Activated T-cell treated with anti-CD3 and anti-CD28 coated beads, Interleukin-2, amount 50 U/mL, for 24 hours (primary cell): Measurements from ENCODE around the gene RBM15.
A peak's percentile ranks its signal among the peaks of the same experiment; 100 is the strongest.

Experiments used
- DNase-seq: peaks from one replicate; pipeline ENCODE4 v3.0.0-alpha.2; 2020
- H3K27ac Mint-ChIP-seq: 2 replicates; pipeline ENCODE4 v1.8.0; 2020; ENCODE audit warnings: mild to moderate bottlenecking, mixed read lengths
- H3K27me3 Mint-ChIP-seq: 2 replicates; pipeline ENCODE4 v1.8.0; 2020; ENCODE audit warnings: mixed read lengths
- H3K36me3 Mint-ChIP-seq: 2 replicates; pipeline ENCODE4 v1.8.0; 2020; ENCODE audit warnings: low read depth, mixed read lengths
- H3K4me1 Mint-ChIP-seq: 2 replicates; pipeline ENCODE4 v1.8.0; 2020; ENCODE audit warnings: low read depth, mixed read lengths
- H3K4me3 Mint-ChIP-seq: 2 replicates; pipeline ENCODE4 v1.8.0; 2020; ENCODE audit warnings: mild to moderate bottlenecking, moderate library complexity, mixed read lengths
- H3K9me3 Mint-ChIP-seq: 2 replicates; pipeline ENCODE4 v1.8.0; 2020; ENCODE audit warnings: mixed read lengths

RBM15 gene

DNA sequence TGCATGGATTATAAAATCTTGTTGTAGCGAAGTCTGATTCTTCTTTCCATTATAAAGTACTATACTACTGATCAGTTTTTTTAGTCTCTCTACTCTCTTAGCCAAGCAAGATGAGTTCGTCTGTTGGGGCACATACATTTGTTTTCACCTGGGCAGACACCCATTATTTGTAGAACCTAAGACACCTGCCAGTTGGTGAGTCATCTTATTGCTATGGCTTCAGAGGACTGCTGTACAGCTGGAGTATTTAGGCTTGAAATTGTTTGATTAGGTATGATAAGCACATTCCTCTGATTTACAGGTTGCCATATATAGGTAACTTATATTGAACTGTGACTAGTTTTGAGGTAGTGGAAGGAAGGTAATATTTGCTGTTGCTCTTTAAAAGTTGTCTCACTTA lies 17.2 kb downstream of the RBM15 start:
- peaks cover 73% of the 10 kb centered on the region for H3K36me3 Mint-ChIP-seq
- DNase-seq: no peak
- H3K4me3 Mint-ChIP-seq: no peak overlapping the region
- H3K27me3 Mint-ChIP-seq: no peaks in the 10 kb centered on the region
- H3K9me3 Mint-ChIP-seq: no peaks in the 10 kb centered on the region
- H3K27ac Mint-ChIP-seq: no peak overlapping the region
- H3K4me1 Mint-ChIP-seq: peaks cover 43% of the 10 kb centered on the region

- H3K4me3 Mint-ChIP-seq: no peak overlapping the region
- no peaks in the 10 kb centered on the region for H3K27me3 Mint-ChIP-seq
- H3K27ac Mint-ChIP-seq: no peak overlapping the region
- H3K4me1 Mint-ChIP-seq: peaks cover 25% of the 10 kb centered on the region
- H3K36me3 Mint-ChIP-seq: peaks cover 70% of the 10 kb centered on the region
- H3K9me3 Mint-ChIP-seq: no peaks in the 10 kb centered on the region
- no peak for DNase-seq
Observed at GRCh38 chr1:110360431-110360830, 21.3 kb downstream of the RBM15 start.

- Mint-ChIP-seq H3K27ac (no peak overlapping the region), H3K4me3 (no peak overlapping the region), H3K9me3 (no peaks in the 10 kb centered on the region), H3K4me1 (peaks cover 14% of the 10 kb centered on the region), H3K36me3 (peaks cover 71% of the 10 kb centered on the region), H3K27me3 (no peaks in the 10 kb centered on the region)
- no peak for DNase-seq
Observed at GRCh38 chr1:110361856-110362255, 22.7 kb downstream of the RBM15 start.

DNA sequence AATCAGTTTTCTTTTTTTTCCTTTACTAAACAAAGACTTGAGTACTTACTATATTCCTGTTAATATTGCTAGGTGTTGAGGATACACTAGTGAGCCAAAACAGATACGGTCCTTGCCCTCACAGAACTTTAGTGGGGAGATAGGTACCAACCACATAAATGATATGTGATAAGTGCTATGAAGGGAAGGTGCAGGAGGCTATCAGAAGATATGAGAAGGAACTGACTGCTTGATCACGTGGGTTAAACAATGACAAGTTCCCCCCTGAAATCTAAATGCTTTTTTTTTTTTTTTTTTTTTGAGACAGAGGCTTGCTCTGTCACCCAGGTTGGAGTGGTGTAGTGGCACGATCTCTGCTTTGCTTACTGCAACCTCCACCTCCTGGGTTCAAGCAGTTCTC lies 25.0 kb downstream of the RBM15 start:
- Mint-ChIP-seq H3K27ac (no peak overlapping the region), H3K9me3 (no peaks in the 10 kb centered on the region), H3K4me1 (peaks cover 9% of the 10 kb centered on the region), H3K36me3 (peaks cover 64% of the 10 kb centered on the region), H3K4me3 (no peak overlapping the region), H3K27me3 (no peaks in the 10 kb centered on the region)
- no peak for DNase-seq

DNA sequence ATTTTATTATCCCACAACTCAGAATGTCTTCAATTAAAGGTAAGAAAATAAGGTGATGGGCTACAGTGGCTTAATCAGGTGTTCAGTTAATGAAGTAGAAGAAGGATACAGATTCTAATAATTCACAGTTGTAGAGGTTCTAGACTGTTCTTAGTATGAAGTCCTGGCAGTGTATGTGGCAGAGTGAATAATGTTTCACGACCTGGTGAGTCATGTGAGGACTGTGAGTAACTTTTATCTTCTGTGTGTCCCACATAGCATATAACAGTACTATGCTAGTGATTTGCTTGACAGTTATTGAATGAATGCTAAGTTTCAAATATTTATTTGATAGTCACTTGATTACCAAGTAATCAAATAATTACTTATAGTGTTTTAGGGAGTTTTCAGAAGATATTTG lies 31.6 kb downstream of the RBM15 start:
- Mint-ChIP-seq H3K36me3 (peaks cover 71% of the 10 kb centered on the region), H3K4me1 (peaks cover 19% of the 10 kb centered on the region), H3K27me3 (no peaks in the 10 kb centered on the region), H3K4me3 (peak overlapping the region; percentile 8), H3K27ac (peak overlapping the region; percentile 81), H3K9me3 (no peaks in the 10 kb centered on the region)
- no peak for DNase-seq

DNA sequence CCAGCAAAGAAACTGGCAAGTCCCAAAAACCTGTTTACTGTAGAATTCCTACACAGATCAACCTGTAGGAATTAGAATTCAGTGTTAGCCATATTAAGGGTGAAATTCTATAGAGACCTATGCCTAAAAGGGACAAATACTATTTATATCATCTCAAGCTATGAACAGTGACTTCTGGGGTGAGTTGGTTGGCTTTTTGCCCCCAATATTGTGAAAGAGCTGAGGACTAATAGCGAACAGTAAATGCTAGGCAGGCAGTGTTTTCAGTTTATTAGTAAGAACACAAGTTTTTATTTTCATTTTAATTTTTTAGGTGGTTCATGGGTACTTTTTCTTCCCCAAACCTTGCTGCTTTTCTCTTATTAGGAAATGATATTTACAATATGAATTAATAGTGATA lies 36.3 kb downstream of the RBM15 start:
- peaks cover 9% of the 10 kb centered on the region for H3K4me1 Mint-ChIP-seq
- peaks cover 85% of the 10 kb centered on the region for H3K36me3 Mint-ChIP-seq
- no peaks in the 10 kb centered on the region for H3K27me3 Mint-ChIP-seq
- H3K4me3 Mint-ChIP-seq: no peak overlapping the region
- no peak overlapping the region for H3K27ac Mint-ChIP-seq
- H3K9me3 Mint-ChIP-seq: no peaks in the 10 kb centered on the region
- DNase-seq: no peak

DNA sequence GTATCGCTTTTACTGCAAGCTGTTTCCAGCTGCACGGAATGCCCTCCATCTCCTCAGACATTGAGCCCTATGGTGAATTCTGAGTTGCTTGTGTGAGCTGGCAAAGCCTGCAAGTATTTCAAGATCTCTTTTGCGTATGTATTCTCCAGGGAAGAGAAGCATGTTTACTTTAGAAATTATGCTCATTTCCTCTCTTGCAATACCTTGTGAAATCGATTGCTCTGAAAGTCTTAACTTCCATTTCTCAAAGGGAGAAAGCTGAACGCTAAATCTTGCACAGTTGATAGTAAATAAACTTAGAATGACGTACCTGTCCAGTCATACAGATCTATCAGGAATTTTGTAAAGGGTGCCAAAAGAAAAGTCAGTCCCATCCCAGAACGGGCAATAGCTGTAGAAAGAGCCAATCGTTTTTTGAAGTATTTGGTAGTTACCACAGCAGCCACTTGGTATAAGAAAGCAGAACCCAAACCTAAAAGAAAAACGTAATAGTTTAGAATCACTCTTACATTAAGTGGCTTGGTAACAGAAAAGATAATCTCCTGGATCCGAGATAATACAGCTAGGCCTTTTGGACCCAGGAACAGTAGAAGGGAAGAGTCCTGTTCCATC lies 41.6 kb downstream of the RBM15 start:
- H3K4me3 Mint-ChIP-seq: no peak overlapping the region
- no peak overlapping the region for H3K27ac Mint-ChIP-seq
- H3K27me3 Mint-ChIP-seq: no peaks in the 10 kb centered on the region
- peaks cover 15% of the 10 kb centered on the region for H3K4me1 Mint-ChIP-seq
- H3K9me3 Mint-ChIP-seq: no peaks in the 10 kb centered on the region
- no peak for DNase-seq
- H3K36me3 Mint-ChIP-seq: peaks cover 56% of the 10 kb centered on the region

GRCh38 chr1:110383251-110383990 lies 44.2 kb downstream of the RBM15 start:
- no peak for DNase-seq
- Mint-ChIP-seq H3K4me1 (peaks cover 24% of the 10 kb centered on the region), H3K27me3 (no peaks in the 10 kb centered on the region), H3K36me3 (peaks cover 40% of the 10 kb centered on the region), H3K9me3 (no peaks in the 10 kb centered on the region), H3K4me3 (peak overlapping the region; percentile 3), H3K27ac (peak overlapping the region; percentile 17)

GRCh38 chr1:110384581-110385321 lies 45.6 kb downstream of the RBM15 start:
- Mint-ChIP-seq H3K27ac (no peak overlapping the region), H3K4me3 (no peak overlapping the region), H3K9me3 (no peaks in the 10 kb centered on the region), H3K27me3 (no peaks in the 10 kb centered on the region), H3K36me3 (peaks cover 29% of the 10 kb centered on the region), H3K4me1 (peaks cover 24% of the 10 kb centered on the region)
- DNase-seq: no peak

GRCh38 chr1:110385369-110385768 lies 46.2 kb downstream of the RBM15 start:
- Mint-ChIP-seq H3K4me1 (peaks cover 24% of the 10 kb centered on the region), H3K36me3 (peaks cover 24% of the 10 kb centered on the region), H3K27ac (no peak overlapping the region), H3K9me3 (no peaks in the 10 kb centered on the region), H3K27me3 (no peaks in the 10 kb centered on the region), H3K4me3 (no peak overlapping the region)
- no peak for DNase-seq

- Mint-ChIP-seq H3K36me3 (peaks cover 17% of the 10 kb centered on the region), H3K27me3 (no peaks in the 10 kb centered on the region), H3K4me1 (peaks cover 24% of the 10 kb centered on the region), H3K27ac (peak overlapping the region; percentile 15), H3K4me3 (no peak overlapping the region), H3K9me3 (no peaks in the 10 kb centered on the region)
- DNase-seq: no peak
Observed at GRCh38 chr1:110387048-110387754, 48.0 kb downstream of the RBM15 start.

DNA sequence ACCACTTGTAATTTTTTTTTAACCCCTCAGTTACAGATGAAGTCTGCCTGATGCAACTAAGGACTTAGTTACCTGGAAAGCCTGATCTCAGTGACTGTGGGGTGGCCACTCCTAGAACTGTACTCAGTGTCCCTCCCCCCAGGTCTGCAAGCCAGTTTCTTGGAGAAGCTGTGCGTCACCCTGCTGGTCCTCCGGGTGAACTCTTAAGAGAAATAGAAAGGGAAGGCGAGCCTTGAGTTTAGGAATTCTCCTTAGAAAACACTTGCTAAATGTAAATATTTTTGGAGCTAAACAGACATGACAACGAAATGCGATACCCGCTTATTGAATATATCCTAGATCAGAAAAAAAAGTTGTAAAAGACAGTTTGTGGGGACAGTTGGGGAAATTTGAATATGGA lies 50.9 kb downstream of the RBM15 start:
- Mint-ChIP-seq H3K36me3 (peaks cover 21% of the 10 kb centered on the region), H3K27me3 (no peaks in the 10 kb centered on the region), H3K27ac (no peak overlapping the region), H3K4me1 (peaks cover 9% of the 10 kb centered on the region), H3K9me3 (no peaks in the 10 kb centered on the region), H3K4me3 (no peak overlapping the region)
- DNase-seq: no peak

DNA sequence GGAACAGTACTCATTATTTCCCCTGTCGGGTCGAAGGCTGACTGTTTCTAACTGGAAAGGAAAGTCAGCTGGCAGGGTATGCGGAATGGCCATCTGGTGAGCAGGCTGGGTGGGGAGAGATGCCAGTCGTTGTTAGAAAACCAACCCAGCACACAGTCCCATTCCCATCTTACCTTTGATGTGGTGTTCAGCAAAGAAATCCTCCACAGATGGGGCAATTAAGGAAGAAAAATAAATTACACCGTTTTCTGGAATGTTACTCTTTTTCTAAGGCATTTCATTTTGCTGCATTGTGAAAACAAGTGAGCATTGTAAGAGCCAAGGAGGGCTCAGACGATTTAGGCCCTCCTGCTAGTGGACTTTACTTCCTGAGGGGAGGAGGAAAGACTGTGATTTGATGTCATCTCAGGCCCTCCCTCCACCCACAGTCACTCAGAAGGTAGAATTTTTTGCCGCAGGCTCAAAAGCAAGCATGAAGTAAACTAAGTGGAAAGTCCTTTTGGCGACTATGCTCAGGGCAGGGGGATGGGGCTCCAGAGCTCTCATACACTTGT lies 51.6 kb downstream of the RBM15 start, which contains the start of gene SLC16A4:
TSS of gene SLC16A4 (minus strand) at position 335 of the 554 bp plus-strand sequence. CDS start 1,703 bp downstream, outside the sequence.
- no peak within 1 kb of the TSS for H3K27ac Mint-ChIP-seq
- peaks cover 25% of the 10 kb centered on the region for H3K36me3 Mint-ChIP-seq
- H3K9me3 Mint-ChIP-seq: no peaks in the 10 kb centered on the region
- no peak for DNase-seq
- no peak within 1 kb of the TSS for H3K4me3 Mint-ChIP-seq
- H3K4me1 Mint-ChIP-seq: peaks cover 14% of the 10 kb centered on the region
- H3K27me3 Mint-ChIP-seq: no peaks in the 10 kb centered on the region

DNA sequence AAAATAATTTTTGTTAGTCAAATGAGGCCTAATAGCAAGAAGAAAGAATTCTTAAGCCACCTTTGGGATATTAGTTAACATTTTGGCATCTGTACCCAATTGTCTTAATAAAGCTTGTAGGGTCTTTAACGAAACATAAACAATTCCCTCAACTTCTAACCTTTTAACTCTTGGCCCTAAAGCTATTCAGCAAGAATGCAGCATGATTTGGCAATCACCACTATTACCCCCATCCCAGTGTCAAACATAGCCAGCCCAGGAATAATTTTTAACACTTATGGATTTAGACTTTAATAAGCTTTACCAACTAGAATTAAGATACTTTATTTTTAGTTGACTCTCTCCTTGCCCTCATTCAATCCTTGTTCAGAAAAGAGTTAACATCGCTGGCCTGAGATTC lies 54.1 kb downstream of the RBM15 start:
- Mint-ChIP-seq H3K36me3 (peaks cover 34% of the 10 kb centered on the region), H3K27me3 (no peaks in the 10 kb centered on the region), H3K27ac (no peak overlapping the region), H3K4me3 (no peak overlapping the region), H3K9me3 (no peaks in the 10 kb centered on the region), H3K4me1 (peaks cover 5% of the 10 kb centered on the region)
- no peak for DNase-seq
